CD4-positive, alpha-beta T cell treated with Interleukin-2 at 100 ng/mL for 4 hours (primary cell): ENCODE data around the gene RARG.
"Not testable (repeated sequence)": the region's sequence is repeated elsewhere in the genome, so short reads cannot be mapped to it uniquely, and the experiment has no call there.

Experiments
- DNase-seq: peaks from one replicate; pipeline ENCODE4 v3.0.0-alpha.2; 2020; ENCODE audit warnings: low spot score

The RARG gene

GRCh38 chr12:53170215-53170614 lies 61.8 kb downstream of the RARG start:
- DNase-seq: no peak

GRCh38 chr12:53169644-53170043 lies 62.4 kb downstream of the RARG start:
- DNase-seq: no peak

GRCh38 chr12:53166837-53167236 lies 65.2 kb downstream of the RARG start:
- no peak for DNase-seq

GRCh38 chr12:53163008-53163407 lies 69.0 kb downstream of the RARG start:
- not testable (repeated sequence) for DNase-seq

GRCh38 chr12:53161119-53161911 lies 70.7 kb downstream of the RARG start:
- DNase-seq: no peak

GRCh38 chr12:53160673-53161072 lies 71.3 kb downstream of the RARG start:
- no peak for DNase-seq
